H9 (cell line): ENCODE data around the gene EEF2K. TPM values are rescaled to one million over a fixed set of nuclear protein-coding genes. Genes with fewer than 3 reads are reported as not detected.
A peak's percentile ranks its signal among the peaks of the same experiment; 100 is the strongest.

Source experiments
- DNase-seq: peaks from one replicate; pipeline ENCODE4 v3.0.0-alpha.2; 2017
- H2AFZ ChIP-seq: one replicate; pipeline ENCODE4 v1.6.1; 2013; ENCODE audit warnings: mild to moderate bottlenecking, low read length, control low read depth, moderate library complexity
- H2AK5ac ChIP-seq: 2 replicates; pipeline ENCODE4 v1.6.1; 2013; ENCODE audit warnings: low read length, control low read depth, mixed read lengths; ENCODE audit not compliant: insufficient read length
- H2BK120ac ChIP-seq: one replicate; pipeline ENCODE4 v1.6.1; 2013; ENCODE audit warnings: low read depth, mild to moderate bottlenecking, low read length, control low read depth, inconsistent platforms; ENCODE audit not compliant: poor library complexity, severe bottlenecking
- H2BK12ac ChIP-seq: 2 replicates; pipeline ENCODE4 v1.6.1; 2013; ENCODE audit warnings: low read length, control low read depth, mixed read lengths, low read depth; ENCODE audit not compliant: insufficient read length
- H2BK15ac ChIP-seq: 2 replicates; pipeline ENCODE4 v1.6.1; 2013; ENCODE audit warnings: low read depth, low read length, control low read depth
- H2BK20ac ChIP-seq: one replicate; pipeline ENCODE4 v1.6.1; 2013; ENCODE audit warnings: low read depth, mild to moderate bottlenecking, low read length, control low read depth, inconsistent platforms; ENCODE audit not compliant: poor library complexity, severe bottlenecking
- H2BK5ac ChIP-seq: 2 replicates; pipeline ENCODE4 v1.6.1; 2013; ENCODE audit warnings: low read length, control low read depth, mixed read lengths; ENCODE audit not compliant: insufficient read length
- H3K14ac ChIP-seq: 2 replicates; pipeline ENCODE4 v1.6.1; 2013; ENCODE audit warnings: low read length, control low read depth; ENCODE audit not compliant: insufficient read depth
- H3K18ac ChIP-seq: 2 replicates; pipeline ENCODE4 v1.6.1; 2013; ENCODE audit warnings: low read depth, mild to moderate bottlenecking, mixed read lengths, low read length, control low read depth; ENCODE audit not compliant: insufficient read length
- H3K23ac ChIP-seq: 2 replicates; pipeline ENCODE4 v1.6.1; 2013; ENCODE audit warnings: low read length, control low read depth, mixed read lengths, low read depth; ENCODE audit not compliant: insufficient read length
- H3K23me2 ChIP-seq: 2 replicates; pipeline ENCODE4 v1.6.1; 2013; ENCODE audit warnings: low read depth, mild to moderate bottlenecking, mixed read lengths, low read length, control low read depth; ENCODE audit not compliant: insufficient read length, poor library complexity, severe bottlenecking
- H3K27ac ChIP-seq: 2 replicates; pipeline ENCODE4 v1.5.1; 2013; ENCODE audit warnings: low read length, control low read depth, mixed read lengths, low read depth; ENCODE audit not compliant: insufficient read length
- H3K27me3 ChIP-seq: 2 replicates; pipeline ENCODE4 v1.6.1; 2013; ENCODE audit warnings: low read length, control low read depth, inconsistent platforms; ENCODE audit not compliant: insufficient read depth
- H3K4ac ChIP-seq: 2 replicates; pipeline ENCODE4 v1.6.1; 2013; ENCODE audit warnings: low read depth, mild to moderate bottlenecking, control low read depth, inconsistent platforms, low read length, moderate library complexity
- H3K4me1 ChIP-seq: 2 replicates; pipeline ENCODE4 v1.6.1; 2013; ENCODE audit warnings: low read length, control low read depth, inconsistent platforms; ENCODE audit not compliant: insufficient read depth
- H3K4me2 ChIP-seq: 2 replicates; pipeline ENCODE4 v1.6.1; 2013; ENCODE audit warnings: low read length, control low read depth, mixed read lengths; ENCODE audit not compliant: insufficient read length, insufficient read depth
- H3K56ac ChIP-seq: 2 replicates; pipeline ENCODE4 v1.6.1; 2013; ENCODE audit warnings: low read depth, mild to moderate bottlenecking, mixed read lengths, low read length, control low read depth; ENCODE audit not compliant: insufficient read length
- H3K79me1 ChIP-seq: 2 replicates; pipeline ENCODE4 v1.6.1; 2013; ENCODE audit warnings: low read depth, mild to moderate bottlenecking, moderate library complexity, low read length, control low read depth, inconsistent platforms; ENCODE audit not compliant: insufficient read depth, poor library complexity, severe bottlenecking
- H3K79me2 ChIP-seq: 2 replicates; pipeline ENCODE4 v1.6.1; 2013; ENCODE audit warnings: low read length, control low read depth, inconsistent platforms; ENCODE audit not compliant: insufficient read depth
- H3K9ac ChIP-seq: 2 replicates; pipeline ENCODE4 v1.6.1; 2013; ENCODE audit warnings: low read length, control low read depth, mixed read lengths; ENCODE audit not compliant: insufficient read length; ENCODE audit errors: extremely low read depth
- H3K9me3 ChIP-seq: one replicate; pipeline ENCODE4 v1.6.1; 2013; ENCODE audit warnings: low read depth, low read length, inconsistent platforms; ENCODE audit not compliant: control insufficient read depth
- H3T11ph ChIP-seq: one replicate; pipeline ENCODE4 v1.6.1; 2013; ENCODE audit warnings: mild to moderate bottlenecking, low read length, control low read depth, inconsistent platforms
- H4K20me1 ChIP-seq: one replicate; pipeline ENCODE4 v1.6.1; 2013; ENCODE audit not compliant: control insufficient read depth, insufficient read length, insufficient read depth
- H4K5ac ChIP-seq: 2 replicates; pipeline ENCODE4 v1.6.1; 2013; ENCODE audit warnings: low read depth, mild to moderate bottlenecking, mixed read lengths, low read length, control low read depth; ENCODE audit not compliant: insufficient read length
- H4K8ac ChIP-seq: replicated peaks from 2 replicates; pipeline ENCODE4 v1.6.1; 2013; ENCODE audit warnings: low read length, control low read depth, mixed read lengths, low read depth; ENCODE audit not compliant: insufficient read length
- H4K91ac ChIP-seq: 2 replicates; pipeline ENCODE4 v1.6.1; 2013; ENCODE audit warnings: low read depth, mild to moderate bottlenecking, moderate library complexity, mixed read lengths, low read length, control low read depth; ENCODE audit not compliant: insufficient read length
- H3K27ac Mint-ChIP-seq, 3 experiments: 2 replicates in 2 of 3; 3 replicates in 1 of 3; pipeline ENCODE4 v1.8.0; 2020 to 2021; ENCODE audit warnings: mixed read lengths in 3 of 3, mild to moderate bottlenecking in 1 of 3, moderate library complexity in 1 of 3
- H3K27me3 Mint-ChIP-seq: 2 replicates; pipeline ENCODE4 v1.8.0; 2021; ENCODE audit warnings: low read depth, mild to moderate bottlenecking, moderate library complexity, mixed read lengths
- H3K36me3 Mint-ChIP-seq, 3 experiments: 2 replicates in 2 of 3; 3 replicates in 1 of 3; pipeline ENCODE4 v1.8.0; 2020 to 2021; ENCODE audit warnings: low read depth in 3 of 3, mixed read lengths in 3 of 3; ENCODE audit not compliant: insufficient read depth in 1 of 3
- H3K4me1 Mint-ChIP-seq, 2 experiments: 2 replicates each; pipeline ENCODE4 v1.8.0; 2020; ENCODE audit warnings: mixed read lengths in 2 of 2
- H3K4me3 Mint-ChIP-seq, 2 experiments: 2 replicates in 1 of 2; 3 replicates in 1 of 2; pipeline ENCODE4 v1.8.0; 2020 to 2021; ENCODE audit warnings: mild to moderate bottlenecking in 2 of 2, mixed read lengths in 2 of 2, moderate library complexity in 1 of 2
- H3K9me3 Mint-ChIP-seq, 2 experiments: 2 replicates in 1 of 2; 3 replicates in 1 of 2; pipeline ENCODE4 v1.8.0; 2020; ENCODE audit warnings: mild to moderate bottlenecking in 2 of 2, mixed read lengths in 2 of 2, moderate library complexity in 1 of 2
- CTCF ChIP-seq: fragments of 200-600 bp; sonication (generic); conservative IDR thresholded peaks from 3 replicates; pipeline ENCODE4 v1.8.0; 2021; ENCODE audit warnings: antibody characterized with exemption, mild to moderate bottlenecking
- WGBS: extraction: QIAGEN DNeasy Blood & Tissue Kit; methylation state at CpG from one replicate; pipeline ENCODE4 v1.1.7; 2013; ENCODE audit warnings: missing lambda C conversion rate, low lambda C conversion rate, mixed read lengths; ENCODE audit not compliant: insufficient read length; ENCODE audit errors: extremely low coverage; 5-methylcytosine and 5-hydroxymethylcytosine counted together
- total RNA-seq: library from RNA; stranded (reverse); gene quantifications from 2 replicates; pipeline ENCODE4 v1.2.1, GENCODE V29; 2021

EEF2K gene
- total RNA-seq, 1 experiment from 2014 or later, result 20.7 TPM

DNA sequence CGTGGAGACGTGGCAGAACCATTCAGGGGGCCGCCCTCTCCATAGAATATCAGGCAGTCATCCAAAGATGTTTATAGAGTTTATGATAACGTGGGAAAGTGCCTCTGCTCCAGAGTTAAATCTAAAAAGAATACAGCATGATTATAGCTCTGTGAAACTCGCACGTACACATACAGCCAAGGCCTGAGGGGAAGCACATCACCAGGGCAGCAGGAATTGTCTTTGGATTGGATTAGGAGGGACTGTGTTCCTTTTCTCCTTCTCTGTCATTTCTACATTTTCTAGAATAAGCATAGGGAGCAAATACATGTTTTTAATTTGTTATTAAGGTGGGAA, 26.9 kb downstream of the EEF2K start:
- H3K14ac ChIP-seq, result no peak overlapping the region
- H2AK5ac ChIP-seq, result no peak overlapping the region
- no peak overlapping the region for H2BK15ac ChIP-seq
- no peaks in the 10 kb centered on the region for H3K27me3 Mint-ChIP-seq
- H2BK12ac ChIP-seq, result no peak overlapping the region
- no peak overlapping the region for H2BK5ac ChIP-seq
- no peak overlapping the region for H4K91ac ChIP-seq
- H3K56ac ChIP-seq, result no peak overlapping the region
- no peak overlapping the region for H3K4ac ChIP-seq
- H3K23ac ChIP-seq, result no peak overlapping the region
- H3K4me2 ChIP-seq, result no peak overlapping the region
- H3K9me3 Mint-ChIP-seq, result no peaks in the 10 kb centered on the region
- H4K8ac ChIP-seq, result no peak overlapping the region
- no peak overlapping the region for H3K9ac ChIP-seq
- no peak for DNase-seq
- H3K18ac ChIP-seq, result no peak overlapping the region
- WGBS, result no CpG with 5 or more reads among the region's 6 CpGs
- no peaks in the 10 kb centered on the region for H3K23me2 ChIP-seq
- H2BK20ac ChIP-seq, result no peak overlapping the region
- H4K20me1 ChIP-seq, result no peaks in the 10 kb centered on the region
- peaks cover 4 to 31% (median 16%) of the 10 kb centered on the region in 3 experiments; a peak in 6 of 7 replicates for H3K36me3 Mint-ChIP-seq
- no peak for TF ChIP-seq CTCF
- no peaks in the 10 kb centered on the region for H3K27me3 ChIP-seq
- H3K27ac Mint-ChIP-seq, result peak overlapping the region in 1 of 3 experiments; percentile 45; a peak in 1 of 7 replicates
- H2AFZ ChIP-seq, result no peak overlapping the region
- H3K9me3 ChIP-seq, result no peaks in the 10 kb centered on the region
- H3K79me1 ChIP-seq, result no peaks in the 10 kb centered on the region
- H3K27ac ChIP-seq, result no peak overlapping the region
- no peak overlapping the region for H4K5ac ChIP-seq
- no peak overlapping the region for H2BK120ac ChIP-seq
- H3K4me1 Mint-ChIP-seq, result peaks cover 0 to 2% of the 10 kb centered on the region in 2 experiments; a peak in 1 of 4 replicates
- H3K79me2 ChIP-seq, result no peaks in the 10 kb centered on the region
- H3K4me3 Mint-ChIP-seq, result no peak overlapping the region
- H3K4me1 ChIP-seq, result no peaks in the 10 kb centered on the region
- H3T11ph ChIP-seq, result no peak overlapping the region
